Sigmoid colon (tissue), 7 donors: ENCODE results near the gene PEA15. TPM values are rescaled to one million over a fixed set of nuclear protein-coding genes. Genes with fewer than 3 reads are reported as not detected.

ENCODE experiments used
- DNase-seq: peaks from one replicate; pipeline ENCODE4 v3.0.0-alpha.2; 2019
- H3K27ac ChIP-seq, 4 donors: fragments of 200-600 bp; sonication (generic); one replicate each; pipeline ENCODE4 v1.5.1; 2016 to 2019; ENCODE audit warnings: mild to moderate bottlenecking in 1 of 4
- H3K27me3 ChIP-seq, 3 donors: fragments of 200-600 bp; sonication (generic); one replicate each; pipeline ENCODE4 v1.5.1; 2019; ENCODE audit warnings: mild to moderate bottlenecking in 1 of 3
- H3K36me3 ChIP-seq, 4 donors: fragments of 200-600 bp; sonication (generic); one replicate each; pipeline ENCODE4 v1.5.1; 2016 to 2019
- H3K4me1 ChIP-seq, 4 donors: fragments of 200-600 bp; sonication (generic); one replicate each; pipeline ENCODE4 v1.5.1; 2017 to 2019
- H3K4me3 ChIP-seq, 4 donors: fragments of 200-600 bp; sonication (generic); one replicate each; pipeline ENCODE4 v1.5.1; 2017 to 2019; ENCODE audit warnings: mild to moderate bottlenecking in 2 of 4, moderate library complexity in 1 of 4
- H3K9me3 ChIP-seq, 4 donors: fragments of 200-600 bp in 3 of 4; sonication (generic) in 3 of 4; one replicate each; pipeline versions ENCODE4 v1.5.1 to v1.6.1; 2013 to 2019
- EP300 ChIP-seq, 4 donors: sonication (generic); formaldehyde crosslinking; IDR thresholded peaks; one replicate each; pipeline ENCODE4 v1.6.1; 2017; ENCODE audit warnings: antibody characterized with exemption in 4 of 4
- POLR2A ChIP-seq, 2 donors: fragments of 450-650 bp; IDR thresholded peaks; one replicate each; pipeline ENCODE4 v1.6.1; 2016; ENCODE audit warnings: antibody characterized with exemption in 2 of 2, mild to moderate bottlenecking in 2 of 2, moderate library complexity in 2 of 2
- POLR2AphosphoS5 ChIP-seq, 4 donors: sonication (generic); formaldehyde crosslinking; IDR thresholded peaks; one replicate each; pipeline ENCODE4 v1.6.1; 2017; ENCODE audit warnings: antibody characterized with exemption in 4 of 4
- WGBS, 2 donors: extraction: QIAGEN DNeasy Blood & Tissue Kit; methylation state at CpG; one replicate each; pipeline ENCODE4 v1.1.7; 2013; 5-methylcytosine and 5-hydroxymethylcytosine counted together
- intact Hi-C: fragments of 100-400 bp; cut with DNase I; formaldehyde crosslinking; loops from one replicate; pipeline ENCODE4 v1.15.1; 2023
- polyA plus RNA-seq, 3 donors: library from polyadenylated mRNA; stranded (reverse); fragments of 200-250 nt; gene quantifications; one replicate each; pipeline ENCODE4 v1.2.3, GENCODE V29; 2013
- total RNA-seq, 4 donors: library from RNA; depleted of rRNA; stranded (reverse); fragments of >200 nt; gene quantifications; one replicate each; pipeline ENCODE4 v1.1.0, GENCODE V29; 2016
- TF ChIP-seq, protein P1 (sequence below), 4 experiments: fragments of 450-650 bp in 3 of 4; fragments of 200-600 bp in 1 of 4; IDR thresholded peaks; one replicate each; pipeline ENCODE4 v1.5.1; 2016 to 2019; ENCODE audit warnings: antibody characterized with exemption in 4 of 4, mild to moderate bottlenecking in 3 of 4, moderate library complexity in 2 of 4
- donor health status: healthy with polysubstance abuse.
- donor health status: Bipolar disorder and iron deficiency.
- donor health status: healthy.

The PEA15 gene
- total and polyA plus RNA-seq, 7 donors: 42.5 to 126 (median 98.5) TPM

- H3K4me3 ChIP-seq: peak overlapping the region; percentile 80 to 95 (median 90)
- peak; percentile 75 for DNase-seq
- no peak for TF ChIP-seq EP300 (IDR thresholded peaks at IDR 0.05)
- TF ChIP-seq POLR2AphosphoS5 (IDR thresholded peaks at IDR 0.05): peak in 1 of 4 donors; percentile 22
- TF ChIP-seq POLR2A (IDR thresholded peaks at IDR 0.05): no peak
- TF ChIP-seq, protein P1, sequence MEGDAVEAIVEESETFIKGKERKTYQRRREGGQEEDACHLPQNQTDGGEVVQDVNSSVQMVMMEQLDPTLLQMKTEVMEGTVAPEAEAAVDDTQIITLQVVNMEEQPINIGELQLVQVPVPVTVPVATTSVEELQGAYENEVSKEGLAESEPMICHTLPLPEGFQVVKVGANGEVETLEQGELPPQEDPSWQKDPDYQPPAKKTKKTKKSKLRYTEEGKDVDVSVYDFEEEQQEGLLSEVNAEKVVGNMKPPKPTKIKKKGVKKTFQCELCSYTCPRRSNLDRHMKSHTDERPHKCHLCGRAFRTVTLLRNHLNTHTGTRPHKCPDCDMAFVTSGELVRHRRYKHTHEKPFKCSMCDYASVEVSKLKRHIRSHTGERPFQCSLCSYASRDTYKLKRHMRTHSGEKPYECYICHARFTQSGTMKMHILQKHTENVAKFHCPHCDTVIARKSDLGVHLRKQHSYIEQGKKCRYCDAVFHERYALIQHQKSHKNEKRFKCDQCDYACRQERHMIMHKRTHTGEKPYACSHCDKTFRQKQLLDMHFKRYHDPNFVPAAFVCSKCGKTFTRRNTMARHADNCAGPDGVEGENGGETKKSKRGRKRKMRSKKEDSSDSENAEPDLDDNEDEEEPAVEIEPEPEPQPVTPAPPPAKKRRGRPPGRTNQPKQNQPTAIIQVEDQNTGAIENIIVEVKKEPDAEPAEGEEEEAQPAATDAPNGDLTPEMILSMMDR (IDR thresholded peaks at IDR 0.05): no peak
- WGBS, 2 donors: 2 to 11% methylated on average over 9 of the region's 9 CpGs
- no peaks in the 10 kb centered on the region for H3K27me3 ChIP-seq
- H3K4me1 ChIP-seq: peaks cover 0 to 64% (median 58%) of the 10 kb centered on the region in 4 donors
- H3K36me3 ChIP-seq: no peaks in the 10 kb centered on the region
- intact Hi-C loops: loop anchor here (5.0 kb wide), 2 partner anchors 89 to 136 kb away; partner anchors contain the start of genes ATP1A2, COPA and NCSTN
- H3K27ac ChIP-seq: peak overlapping the region; percentile 93 to 99 (median 96)
- H3K9me3 ChIP-seq: no peaks in the 10 kb centered on the region
Observed at GRCh38 chr1:160206036-160206389, 829 bp downstream of the PEA15 start.

DNA sequence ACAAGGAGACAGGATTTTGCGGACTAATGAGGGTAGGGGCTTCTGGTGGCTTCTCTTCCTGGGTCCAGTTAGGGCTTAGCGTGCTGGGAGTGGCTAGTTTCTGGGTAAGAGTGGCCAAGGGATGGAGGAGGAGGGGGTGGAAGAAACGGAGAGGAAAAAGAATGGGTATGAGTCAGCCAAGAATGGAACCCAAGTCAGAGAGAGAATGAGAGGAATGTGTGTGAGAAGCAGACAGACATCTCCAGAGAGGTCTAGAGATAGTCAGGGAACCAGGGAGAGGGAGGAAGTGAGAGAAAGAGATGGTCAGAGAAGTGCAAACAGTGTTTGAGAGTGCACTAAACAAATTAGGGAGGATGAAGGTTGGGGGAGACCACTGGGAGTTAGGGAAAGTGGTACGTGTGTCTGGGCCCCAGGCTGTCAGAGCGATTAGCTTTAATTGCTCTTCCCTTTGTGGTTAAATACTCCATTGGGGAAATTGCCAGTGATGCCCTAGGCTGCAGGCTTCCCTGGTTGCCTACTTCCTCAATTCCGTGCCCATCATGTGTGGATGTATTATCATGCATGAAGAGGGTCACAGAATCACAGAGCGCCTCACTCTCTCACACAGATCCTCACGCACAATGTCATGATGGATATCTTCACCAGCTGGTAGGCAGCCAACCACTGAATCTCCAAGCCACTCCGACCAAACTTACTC lies 1.4 kb downstream of the PEA15 start:
- Histone ChIP-seq H3K27me3 (no peaks in the 10 kb centered on the region), H3K4me1 (peaks cover 0 to 65% (median 59%) of the 10 kb centered on the region in 4 donors), H3K36me3 (peaks cover 0 to 4% (median under 1%) of the 10 kb centered on the region in 4 donors), H3K9me3 (no peaks in the 10 kb centered on the region), H3K4me3 (peak overlapping the region; percentile 80 to 95 (median 90)), H3K27ac (peak overlapping the region; percentile 93 to 99 (median 96))
- 65 to 76% methylated on average over 9 of the region's 9 CpGs for WGBS, 2 donors
- no peak for DNase-seq
- intact Hi-C loops: loop anchor here (5.0 kb wide), 2 partner anchors 89 to 136 kb away; partner anchors contain the start of genes ATP1A2, COPA and NCSTN
- TF ChIP-seq POLR2A (IDR thresholded peaks at IDR 0.05): no peak
- TF ChIP-seq, protein P1 (IDR thresholded peaks at IDR 0.05): no peak
- no peak for TF ChIP-seq EP300 (IDR thresholded peaks at IDR 0.05)
- no peak for TF ChIP-seq POLR2AphosphoS5 (IDR thresholded peaks at IDR 0.05)

GRCh38 chr1:160207118-160207650 lies 2.0 kb downstream of the PEA15 start:
- H3K36me3 ChIP-seq: peaks cover 2 to 10% (median 6%) of the 10 kb centered on the region in 4 donors
- H3K4me3 ChIP-seq: no peak overlapping the region
- TF ChIP-seq POLR2A (IDR thresholded peaks at IDR 0.05): no peak
- no peaks in the 10 kb centered on the region for H3K9me3 ChIP-seq
- intact Hi-C loops: loop anchor here (5.0 kb wide), 2 partner anchors 90 to 135 kb away; partner anchors contain the start of genes ATP1A2, COPA and NCSTN
- H3K27ac ChIP-seq: peak overlapping the region; percentile 93 to 99 (median 96)
- DNase-seq: no peak
- peaks cover 0 to 65% (median 59%) of the 10 kb centered on the region in 4 donors for H3K4me1 ChIP-seq
- WGBS, 2 donors: 90 to 93% methylated on average over 4 of the region's 4 CpGs
- no peaks in the 10 kb centered on the region for H3K27me3 ChIP-seq

GRCh38 chr1:160207771-160208556 lies 2.8 kb downstream of the PEA15 start:
- no peak for DNase-seq
- TF ChIP-seq, protein P1 (IDR thresholded peaks at IDR 0.05): no peak
- no peak for TF ChIP-seq POLR2A (IDR thresholded peaks at IDR 0.05)
- no peak for TF ChIP-seq EP300 (IDR thresholded peaks at IDR 0.05)
- no peak for TF ChIP-seq POLR2AphosphoS5 (IDR thresholded peaks at IDR 0.05)
- H3K4me3 ChIP-seq: no peak overlapping the region
- no peaks in the 10 kb centered on the region for H3K27me3 ChIP-seq
- 71 to 83% methylated on average over 9 of the region's 9 CpGs for WGBS, 2 donors
- no peaks in the 10 kb centered on the region for H3K9me3 ChIP-seq
- peak overlapping the region; percentile 11 to 99 (median 96) for H3K27ac ChIP-seq
- intact Hi-C loops: loop anchor here (5.0 kb wide), 2 partner anchors 91 to 134 kb away; partner anchors contain the start of genes ATP1A2, COPA and NCSTN
- peaks cover 0 to 65% (median 59%) of the 10 kb centered on the region in 4 donors for H3K4me1 ChIP-seq
- peaks cover 8 to 18% (median 14%) of the 10 kb centered on the region in 4 donors for H3K36me3 ChIP-seq
